ENCODE data around the gene SAC3D1. TPM values are rescaled to one million over a fixed set of nuclear protein-coding genes. Genes with fewer than 3 reads are reported as not detected.
"Not testable (repeated sequence)": the region's sequence is repeated elsewhere in the genome, so short reads cannot be mapped to it uniquely, and the experiment has no call there.

SAC3D1 gene
- polyA plus RNA-seq (ENCODE audit: insufficient read depth in 1 of 5, insufficient read length in 5 of 5, low replicate concordance in 1 of 5) = 10 to 100 TPM in 3 of 5 donors, 1 to 10 TPM in 2; 8.9 to 16.8 (median 10.4) TPM
- long read RNA-seq, donor 1, transcript SAC3D1-201 (2 exons, 1,566 nt) = major isoform, 11 of 15 reads
- long read RNA-seq, donor 1, partial matches to known transcripts = 0 of 15 reads
- long read RNA-seq, donor 1, other reads (novel, unspliced or antisense) = 0 of 15 reads
- long read RNA-seq, donor 2, transcript SAC3D1-201 (2 exons, 1,566 nt) = major isoform, 9 of 11 reads
- long read RNA-seq, donor 2, partial matches to known transcripts = 0 of 11 reads
- long read RNA-seq, donor 2, other reads (novel, unspliced or antisense) = 0 of 11 reads
- long read RNA-seq, donor 3, transcript SAC3D1-201 (2 exons, 1,566 nt) = major isoform, 6 of 10 reads
- long read RNA-seq, donor 3, partial matches to known transcripts = 0 of 10 reads
- long read RNA-seq, donor 3, other reads (novel, unspliced or antisense) = 0 of 10 reads
- long read RNA-seq, donor 4, partial matches to known transcripts = 0 of 2 reads
- long read RNA-seq, donor 4, other reads (novel, unspliced or antisense) = 0 of 2 reads
- long read RNA-seq, donor 5, transcript SAC3D1-201 (2 exons, 1,566 nt) = major isoform, 14 of 16 reads
- long read RNA-seq, donor 5, partial matches to known transcripts = 0 of 16 reads
- long read RNA-seq, donor 5, other reads (novel, unspliced or antisense) = 0 of 16 reads
- long read RNA-seq, donor 6, transcript SAC3D1-201 (2 exons, 1,566 nt) = major isoform, 8 of 9 reads
- long read RNA-seq, donor 6, partial matches to known transcripts = 0 of 9 reads
- long read RNA-seq, donor 6, other reads (novel, unspliced or antisense) = 0 of 9 reads
- long read RNA-seq, donor 7, transcript SAC3D1-201 (2 exons, 1,566 nt) = major isoform, 6 of 6 reads
- long read RNA-seq, donor 7, partial matches to known transcripts = 0 of 6 reads
- long read RNA-seq, donor 7, other reads (novel, unspliced or antisense) = 0 of 6 reads
- long read RNA-seq, donor 8, transcript SAC3D1-201 (2 exons, 1,566 nt) = major isoform, 9 of 10 reads
- long read RNA-seq, donor 8, partial matches to known transcripts = 0 of 10 reads
- long read RNA-seq, donor 8, other reads (novel, unspliced or antisense) = 0 of 10 reads

GRCh38 chr11:65040847-65041622 is at the start of gene SAC3D1:
SAC3D1 (plus strand) TSS chr11:65041210; CDS start chr11:65041293, 83 bp downstream.
- DNase-seq = peak; percentile 89 to 90

GRCh38 chr11:64994318-64994717 is 46.7 kb upstream of the SAC3D1 start:
- no peak for DNase-seq

- DNase-seq = no peak
Observed at GRCh38 chr11:64996327-64996709, 44.7 kb upstream of the SAC3D1 start.

DNA sequence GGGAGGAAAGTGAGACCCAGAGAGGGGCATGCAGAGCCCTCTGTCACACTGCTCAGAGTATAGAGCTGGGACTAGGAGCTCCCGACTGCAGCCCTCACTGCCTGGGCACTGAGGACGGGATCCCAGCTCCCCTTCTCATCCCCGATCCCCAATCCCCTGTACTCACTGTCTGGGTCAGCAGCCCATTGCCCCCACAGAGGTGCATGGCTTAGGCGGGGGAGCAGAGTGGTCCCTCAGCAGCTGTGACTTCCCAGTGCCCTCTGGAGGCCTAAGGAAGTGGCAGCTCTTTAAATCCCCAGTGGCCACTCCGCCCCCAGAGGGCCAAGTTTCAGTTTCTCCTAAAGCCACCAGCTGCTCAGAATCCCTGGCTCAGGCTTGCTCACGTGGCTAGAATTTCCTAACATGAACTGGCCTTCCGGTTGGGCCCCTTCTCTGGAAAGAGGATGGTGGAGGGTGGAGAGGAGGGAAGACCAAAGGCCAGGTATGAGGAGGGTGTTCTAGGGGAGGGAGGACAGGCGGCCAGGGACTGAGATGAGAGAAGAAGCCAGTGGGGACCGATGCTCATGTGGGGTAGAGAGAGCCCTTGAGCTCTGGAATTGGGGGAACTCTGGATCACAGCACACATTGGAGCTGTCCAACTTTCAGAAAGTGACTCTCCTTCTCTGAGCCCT is 44.2 kb upstream of the SAC3D1 start, which contains the start of gene BATF2:
TSS of gene BATF2 (minus strand) at position 262 of the 671 bp plus-strand sequence. CDS start at position 205, 57 bp downstream.
- peak; percentile 81 to 86 for DNase-seq

DNA sequence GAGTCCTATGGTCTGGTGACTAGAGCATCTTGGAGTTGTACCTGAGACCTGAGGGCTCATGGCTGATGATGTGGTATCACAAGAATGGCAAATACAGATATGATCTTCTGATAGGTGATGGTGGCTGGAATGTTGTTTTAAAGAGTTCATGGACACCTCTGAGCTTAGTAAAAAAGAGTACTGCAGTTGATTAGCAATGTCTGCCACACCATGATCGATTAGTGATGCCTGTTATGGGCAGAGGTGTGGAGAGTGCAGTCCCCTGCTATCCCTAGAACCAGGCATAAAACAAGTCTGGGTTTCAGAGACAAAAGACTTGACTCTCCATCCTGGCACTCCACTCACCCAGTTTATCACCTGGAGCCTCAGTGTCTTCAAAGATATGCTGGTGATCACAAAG is 42.9 kb upstream of the SAC3D1 start:
- DNase-seq = no peak

DNA sequence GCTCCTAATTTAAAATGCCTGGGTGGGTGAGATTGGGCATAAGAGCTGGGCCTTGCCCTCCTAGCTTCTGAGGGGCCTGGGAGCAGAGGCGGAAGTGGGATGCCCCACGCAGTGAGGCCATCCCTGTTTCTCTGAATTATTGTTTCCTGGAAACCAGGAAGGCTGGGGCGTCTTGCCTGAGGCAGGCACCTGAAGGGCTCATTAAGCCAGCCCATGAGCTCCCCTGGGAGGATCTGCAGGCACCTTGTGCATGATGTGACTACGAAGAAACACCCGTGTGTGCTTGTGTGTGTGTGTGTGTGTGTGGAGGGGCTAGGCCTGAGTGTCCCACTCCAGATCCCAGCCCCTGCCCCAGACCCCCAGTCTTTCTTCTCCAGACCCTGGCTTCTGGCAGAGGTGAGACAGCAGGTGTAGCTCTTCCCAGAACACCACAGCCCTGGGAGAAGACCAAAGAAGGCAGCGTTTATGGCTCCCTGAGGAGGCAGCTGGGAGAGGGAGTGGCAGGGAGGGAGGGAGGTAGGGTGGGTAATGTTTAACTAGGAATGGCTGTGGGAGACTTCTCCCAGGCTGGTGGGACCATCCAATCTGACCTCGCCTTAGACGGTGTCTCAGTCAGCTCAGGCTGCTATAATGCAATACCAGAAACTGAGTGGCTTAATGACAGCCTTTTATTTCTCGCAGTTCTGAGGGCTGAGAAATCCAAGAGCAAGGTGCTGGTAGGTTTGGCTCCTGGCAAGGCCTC is 42.1 kb upstream of the SAC3D1 start:
- no peak for DNase-seq

DNA sequence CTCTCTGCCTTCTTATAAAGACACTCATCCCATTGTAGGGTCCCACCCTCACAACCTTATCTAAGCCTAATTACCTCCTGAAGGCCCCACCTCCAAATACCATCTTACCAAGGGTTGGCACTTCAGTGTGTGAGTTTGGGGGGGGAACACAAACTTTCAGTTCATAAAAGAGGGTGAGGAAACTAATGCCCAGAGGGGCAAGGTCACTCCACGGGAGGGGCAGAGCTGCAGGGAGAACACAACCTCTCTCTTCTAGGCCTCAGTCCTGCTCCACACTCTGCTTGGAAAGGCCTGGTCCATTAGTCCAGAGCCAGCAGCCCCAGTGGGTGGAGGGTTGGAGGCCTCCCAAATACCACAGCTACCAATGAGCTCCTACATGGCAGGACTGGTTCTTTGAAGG is 41.5 kb upstream of the SAC3D1 start:
- DNase-seq = no peak

DNA sequence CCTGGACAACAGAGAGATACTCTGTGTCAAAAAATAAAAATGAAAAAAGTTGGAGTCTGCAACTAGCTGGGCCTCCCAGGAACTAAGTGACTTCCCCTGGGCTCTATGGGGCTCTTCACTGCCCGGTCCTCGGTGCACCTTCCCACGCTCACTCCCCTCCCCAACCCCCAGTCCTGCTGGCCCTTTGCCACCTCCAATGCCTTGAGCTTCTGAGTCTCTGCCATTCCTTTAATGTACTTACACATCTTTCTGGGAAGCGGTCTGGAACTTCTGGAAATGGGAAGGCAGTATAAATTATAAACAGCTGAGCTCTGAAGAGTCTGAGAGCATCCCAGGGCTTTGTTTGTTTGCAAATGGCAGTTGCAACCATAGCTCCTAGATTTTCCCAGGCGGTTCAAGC is 38.3 kb upstream of the SAC3D1 start:
- no peak for DNase-seq

GRCh38 chr11:65003282-65003681 is 37.7 kb upstream of the SAC3D1 start:
- no peak for DNase-seq

DNA sequence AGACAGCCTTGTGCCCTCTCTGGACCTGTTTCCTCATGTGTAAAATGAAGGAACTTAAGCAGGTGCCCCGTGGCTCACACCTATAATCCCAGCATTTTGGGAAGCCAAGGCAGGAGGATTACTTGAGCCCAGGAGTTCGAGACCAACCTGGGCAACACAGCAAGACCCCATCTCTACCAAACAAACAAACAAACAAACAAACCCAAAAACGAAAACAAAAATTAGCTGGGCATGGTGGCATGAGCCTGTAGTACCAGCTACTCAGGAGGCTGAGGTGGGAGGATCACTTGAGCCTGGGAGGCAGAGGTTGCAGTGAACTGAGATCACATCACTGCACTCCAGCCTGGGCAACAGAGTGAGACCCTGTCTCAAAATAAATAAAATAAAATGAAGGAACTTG is 37.0 kb upstream of the SAC3D1 start:
- not testable (repeated sequence) for DNase-seq

DNA sequence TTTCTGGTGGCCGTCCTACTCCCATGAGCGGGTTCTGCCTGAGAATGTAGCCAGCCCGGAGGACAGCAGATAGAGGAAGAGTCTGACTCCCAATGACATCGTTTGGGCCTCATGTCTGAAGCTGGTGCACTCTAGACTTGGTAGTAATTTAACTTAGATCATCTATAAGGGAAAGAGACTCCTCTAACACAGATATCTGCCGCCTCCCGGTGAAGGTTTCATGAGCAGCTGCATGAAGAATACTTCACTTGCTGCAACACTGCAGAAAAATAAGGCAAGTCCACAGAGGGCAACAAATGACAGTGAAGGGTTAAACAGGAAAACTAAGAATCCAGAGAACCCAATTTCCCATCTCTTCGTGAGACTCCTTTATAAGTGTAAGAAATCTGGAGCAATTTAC is 33.0 kb upstream of the SAC3D1 start:
- DNase-seq = no peak

- no peak for DNase-seq
Observed at GRCh38 chr11:65008873-65009272, 32.1 kb upstream of the SAC3D1 start.

- DNase-seq = peak; percentile 87
Observed at GRCh38 chr11:65013130-65013887, 27.7 kb upstream of the SAC3D1 start.

DNA sequence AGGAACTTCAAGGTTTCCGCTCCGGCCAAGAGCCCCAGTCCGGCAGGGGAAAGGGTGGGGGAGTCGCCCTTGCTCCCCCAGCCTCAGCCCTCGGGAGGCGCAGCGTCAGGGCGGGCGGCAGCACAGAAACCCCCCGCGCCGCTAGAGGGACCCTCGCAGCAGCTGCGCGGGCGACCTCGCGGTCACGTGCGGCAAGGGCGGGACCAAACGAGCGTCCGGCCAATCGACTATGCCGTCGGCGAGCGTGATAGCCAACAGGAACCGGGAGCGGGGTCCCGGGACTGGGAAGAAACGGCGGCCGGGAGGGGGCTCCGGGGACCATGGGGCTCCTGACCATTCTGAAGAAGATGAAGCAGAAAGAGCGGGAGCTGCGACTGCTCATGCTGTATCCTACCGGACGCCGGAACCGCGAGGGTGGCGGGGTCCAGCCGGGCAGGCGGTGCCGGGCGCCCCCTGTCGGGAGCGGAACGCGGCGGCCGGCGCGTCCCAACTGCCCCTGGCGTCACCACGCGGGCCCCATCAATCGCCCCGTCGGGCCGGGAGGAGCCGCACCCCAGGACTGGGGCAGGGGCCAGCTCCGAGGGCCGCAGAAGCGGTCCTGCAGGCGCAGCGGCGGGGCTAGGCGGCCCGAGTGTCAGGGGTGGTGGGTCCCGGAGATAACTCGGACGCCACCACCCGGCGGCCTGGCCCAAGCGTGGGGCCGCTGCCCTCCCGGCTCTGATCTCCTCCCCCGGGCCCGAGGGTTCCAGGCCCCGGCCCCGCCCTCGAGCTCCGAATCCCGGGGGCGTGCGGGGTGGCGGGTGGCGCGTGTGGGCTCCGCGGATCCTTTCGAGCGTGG is 26.9 kb upstream of the SAC3D1 start, which contains the start of gene ARL2:
TSS of gene ARL2 (plus strand) at position 273 of the 838 bp plus-strand sequence. CDS start at position 321, 48 bp downstream.
- peak; percentile 94 to 95 for DNase-seq

DNA sequence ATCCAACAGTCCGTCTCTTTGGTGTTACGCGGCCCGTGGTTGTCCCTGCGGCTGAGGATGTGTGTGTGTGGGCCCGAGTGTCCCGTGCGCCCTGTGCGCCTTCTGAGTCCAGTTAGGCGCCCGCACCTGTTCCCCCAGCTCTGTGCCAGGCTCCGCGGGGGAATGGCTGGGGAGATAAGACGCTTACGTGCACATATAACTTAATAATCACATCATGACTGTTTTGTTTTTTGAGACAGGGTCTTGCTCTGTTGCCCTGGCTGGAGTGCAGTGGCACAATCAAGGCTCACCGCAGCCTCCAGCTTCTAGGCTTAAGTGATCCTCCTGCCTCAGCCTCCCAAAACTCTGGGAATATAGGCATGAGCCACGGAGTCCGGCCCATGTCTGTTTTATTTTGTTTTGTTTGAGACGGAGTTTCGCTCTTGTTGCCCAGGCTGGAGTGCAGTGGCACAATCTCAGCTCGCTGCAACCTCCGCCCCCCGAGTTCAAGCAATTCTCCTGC is 26.2 kb upstream of the SAC3D1 start:
- DNase-seq = peak in 1 of 2 donors; percentile 14

- no peak for DNase-seq
Observed at GRCh38 chr11:65016705-65017104, 24.3 kb upstream of the SAC3D1 start.

- no peak for DNase-seq
Observed at GRCh38 chr11:65017937-65018336, 23.1 kb upstream of the SAC3D1 start.

DNA sequence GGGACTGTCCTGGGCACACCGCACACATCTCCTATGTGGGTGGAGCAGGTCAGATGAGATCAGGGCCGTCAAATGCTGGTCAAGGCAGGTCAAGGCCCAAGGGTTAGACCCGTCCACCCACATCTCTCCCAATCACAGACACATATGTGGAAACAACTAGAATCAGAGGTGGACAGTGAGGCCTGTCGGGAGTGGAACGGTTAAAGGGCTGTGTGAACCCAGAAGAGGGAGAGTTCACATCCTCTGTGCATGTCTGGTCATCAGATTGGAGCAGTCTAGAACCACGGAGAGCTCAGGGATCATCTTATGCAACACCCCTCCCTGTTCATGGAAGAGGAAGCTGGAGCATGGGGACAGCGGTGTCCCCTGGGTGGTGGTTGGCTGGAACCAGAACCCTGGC is 21.2 kb upstream of the SAC3D1 start:
- no peak for DNase-seq

Data from right lung (tissue), 10 donors.